ENCODE data around the gene GPC6.

- TF ChIP-seq, protein P1, sequence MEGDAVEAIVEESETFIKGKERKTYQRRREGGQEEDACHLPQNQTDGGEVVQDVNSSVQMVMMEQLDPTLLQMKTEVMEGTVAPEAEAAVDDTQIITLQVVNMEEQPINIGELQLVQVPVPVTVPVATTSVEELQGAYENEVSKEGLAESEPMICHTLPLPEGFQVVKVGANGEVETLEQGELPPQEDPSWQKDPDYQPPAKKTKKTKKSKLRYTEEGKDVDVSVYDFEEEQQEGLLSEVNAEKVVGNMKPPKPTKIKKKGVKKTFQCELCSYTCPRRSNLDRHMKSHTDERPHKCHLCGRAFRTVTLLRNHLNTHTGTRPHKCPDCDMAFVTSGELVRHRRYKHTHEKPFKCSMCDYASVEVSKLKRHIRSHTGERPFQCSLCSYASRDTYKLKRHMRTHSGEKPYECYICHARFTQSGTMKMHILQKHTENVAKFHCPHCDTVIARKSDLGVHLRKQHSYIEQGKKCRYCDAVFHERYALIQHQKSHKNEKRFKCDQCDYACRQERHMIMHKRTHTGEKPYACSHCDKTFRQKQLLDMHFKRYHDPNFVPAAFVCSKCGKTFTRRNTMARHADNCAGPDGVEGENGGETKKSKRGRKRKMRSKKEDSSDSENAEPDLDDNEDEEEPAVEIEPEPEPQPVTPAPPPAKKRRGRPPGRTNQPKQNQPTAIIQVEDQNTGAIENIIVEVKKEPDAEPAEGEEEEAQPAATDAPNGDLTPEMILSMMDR (IDR thresholded peaks at IDR 0.05), result no peak
- no peak for TF ChIP-seq EZH2 (IDR thresholded peaks at IDR 0.05; ENCODE audit: borderline replicate concordance, insufficient read depth, low read depth, low read length, poor library complexity, severe bottlenecking)
Observed at GRCh38 chr13:93502071-93502470, 275.5 kb downstream of the GPC6 start.

Data from B cell (primary cell).